ENCODE results near the gene NOB1. TPM values are rescaled to one million over a fixed set of nuclear protein-coding genes. Genes with fewer than 3 reads are reported as not detected.
"Not testable (repeated sequence)": the region's sequence is repeated elsewhere in the genome, so short reads cannot be mapped to it uniquely, and the experiment has no call there.

NOB1 gene
- total RNA-seq, 1 donor from 2014 or later, result 20.2 TPM

- TF ChIP-seq CTCF (IDR thresholded peaks at IDR 0.05), result no peak
- no peaks in the 10 kb centered on the region for H3K4me1 ChIP-seq
- DNase-seq (ENCODE audit: low spot score in 2 of 2), result no peak
- H3K27ac ChIP-seq, result no peak overlapping the region
- intact Hi-C loops (cut with DNase I), result no loop called here
- no peaks in the 10 kb centered on the region for H3K9me3 ChIP-seq
- H3K27me3 ChIP-seq, result no peaks in the 10 kb centered on the region
- H3K36me3 ChIP-seq, result peaks cover 87 to 93% of the 10 kb centered on the region in 2 donors
- no peak overlapping the region for H3K4me3 ChIP-seq
Observed at GRCh38 chr16:69745232-69745612, 9.5 kb downstream of the NOB1 start.

- Histone ChIP-seq H3K4me3 (no peak overlapping the region), H3K27me3 (no peaks in the 10 kb centered on the region), H3K27ac (no peak overlapping the region), H3K36me3 (peaks cover 89 to 92% of the 10 kb centered on the region in 2 donors), H3K4me1 (no peaks in the 10 kb centered on the region), H3K9me3 (no peaks in the 10 kb centered on the region)
- intact Hi-C loops (cut with DNase I), result no loop called here
- no peak for DNase-seq (ENCODE audit: low spot score in 2 of 2)
- TF ChIP-seq CTCF (IDR thresholded peaks at IDR 0.05), result no peak
Observed at GRCh38 chr16:69744363-69745231, 10.1 kb downstream of the NOB1 start.

GRCh38 chr16:69741951-69742904 lies 12.5 kb downstream of the NOB1 start:
- Histone ChIP-seq H3K9me3 (no peaks in the 10 kb centered on the region), H3K4me1 (no peaks in the 10 kb centered on the region), H3K36me3 (peaks cover 67 to 68% of the 10 kb centered on the region in 2 donors), H3K27me3 (no peaks in the 10 kb centered on the region), H3K27ac (no peak overlapping the region), H3K4me3 (no peak overlapping the region)
- no peak for TF ChIP-seq CTCF (IDR thresholded peaks at IDR 0.05)
- intact Hi-C loops (cut with DNase I), result no loop called here
- peak in 1 of 2 donors; percentile 75 for DNase-seq (ENCODE audit: low spot score in 2 of 2)

GRCh38 chr16:69741519-69741918 lies 13.2 kb downstream of the NOB1 start:
- Histone ChIP-seq H3K4me3 (no peak overlapping the region), H3K36me3 (peaks cover 63% of the 10 kb centered on the region in 2 donors), H3K9me3 (no peaks in the 10 kb centered on the region), H3K27me3 (no peaks in the 10 kb centered on the region), H3K27ac (peak overlapping the region in 1 of 2 donors; percentile 15), H3K4me1 (no peaks in the 10 kb centered on the region)
- intact Hi-C loops (cut with DNase I), result no loop called here
- no peak for DNase-seq (ENCODE audit: low spot score in 2 of 2)
- TF ChIP-seq CTCF (IDR thresholded peaks at IDR 0.05), result no peak

- Histone ChIP-seq H3K9me3 (no peaks in the 10 kb centered on the region), H3K27me3 (no peaks in the 10 kb centered on the region), H3K4me1 (peaks cover 7 to 9% of the 10 kb centered on the region in 2 donors), H3K36me3 (no peaks in the 10 kb centered on the region), H3K4me3 (no peak overlapping the region), H3K27ac (no peak overlapping the region)
- DNase-seq (ENCODE audit: low spot score in 2 of 2), result no peak
- no peak for TF ChIP-seq CTCF (IDR thresholded peaks at IDR 0.05)
- intact Hi-C loops (cut with DNase I), result no loop called here
Observed at GRCh38 chr16:69732101-69732500, 22.6 kb downstream of the NOB1 start.

GRCh38 chr16:69731280-69731679 lies 23.4 kb downstream of the NOB1 start:
- DNase-seq (ENCODE audit: low spot score in 2 of 2); H3K27me3 ChIP-seq; H3K36me3 ChIP-seq; H3K27ac ChIP-seq; H3K4me3 ChIP-seq; H3K9me3 ChIP-seq; intact Hi-C loops (cut with DNase I): not testable (repeated sequence)
- H3K4me1 ChIP-seq, result peaks cover 9 to 12% of the 10 kb centered on the region in 2 donors

- H3K27me3 ChIP-seq; H3K9me3 ChIP-seq; DNase-seq (ENCODE audit: low spot score in 2 of 2); H3K27ac ChIP-seq; intact Hi-C loops (cut with DNase I); H3K4me3 ChIP-seq; H3K36me3 ChIP-seq: not testable (repeated sequence)
- H3K4me1 ChIP-seq, result peaks cover 9 to 20% of the 10 kb centered on the region in 2 donors
Observed at GRCh38 chr16:69729030-69729429, 25.7 kb downstream of the NOB1 start.

All from ascending aorta (tissue), 2 donors.